GM18520 (cell line): ENCODE data around the gene CDH13.

Experiments
- ATAC-seq: cut with Tn5 transposase; IDR thresholded peaks from one replicate; pipeline ENCODE4 v1.9.1; 2021; ENCODE audit not compliant: unreplicated experiment

Gene CDH13

GRCh38 chr16:83689385-83689831, 1062.6 kb downstream of the CDH13 start:
- no peak for ATAC-seq

- no peak for ATAC-seq
Measured at GRCh38 chr16:83692224-83692623, 1065.5 kb downstream of the CDH13 start.

DNA sequence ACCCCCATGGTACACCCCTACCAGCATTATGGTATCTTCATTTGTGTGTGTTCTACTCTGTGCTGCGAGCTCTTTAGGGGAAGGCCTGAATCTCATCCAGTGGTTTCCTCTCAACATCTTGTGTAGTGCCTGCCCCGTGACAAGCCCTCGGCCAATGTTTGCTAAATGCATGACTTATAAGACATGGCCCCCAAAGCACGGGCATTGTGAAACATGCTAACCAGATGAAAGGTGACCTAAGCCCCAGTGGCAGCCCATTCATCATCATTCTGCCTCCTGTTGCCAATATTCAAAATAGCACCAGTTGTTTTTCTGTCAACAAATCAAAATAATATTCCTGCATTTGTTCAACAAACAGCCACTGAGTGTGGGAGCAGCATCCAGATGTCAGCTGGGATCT, 1072.2 kb downstream of the CDH13 start:
- no peak for ATAC-seq

DNA sequence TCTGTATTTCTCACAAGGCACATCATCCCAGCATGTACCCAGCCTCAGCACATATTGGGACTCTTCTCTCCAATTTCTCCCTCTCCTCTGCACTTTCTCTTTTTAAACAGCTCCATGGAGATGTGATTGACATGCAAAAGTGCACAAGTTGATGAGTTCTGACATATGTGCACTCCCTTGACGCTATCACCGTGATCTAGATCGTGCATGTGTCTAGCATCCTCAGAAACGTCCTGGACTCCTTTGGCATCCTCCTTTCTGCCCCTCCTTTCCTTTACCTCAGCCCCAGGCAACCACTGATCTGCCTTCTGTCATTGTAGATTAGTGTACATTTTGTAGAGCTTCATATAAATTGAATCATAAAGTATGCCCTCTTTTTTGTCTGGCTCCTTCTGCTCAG, 1073.0 kb downstream of the CDH13 start:
- no peak for ATAC-seq

GRCh38 chr16:83700918-83701317, 1074.1 kb downstream of the CDH13 start:
- no peak for ATAC-seq

DNA sequence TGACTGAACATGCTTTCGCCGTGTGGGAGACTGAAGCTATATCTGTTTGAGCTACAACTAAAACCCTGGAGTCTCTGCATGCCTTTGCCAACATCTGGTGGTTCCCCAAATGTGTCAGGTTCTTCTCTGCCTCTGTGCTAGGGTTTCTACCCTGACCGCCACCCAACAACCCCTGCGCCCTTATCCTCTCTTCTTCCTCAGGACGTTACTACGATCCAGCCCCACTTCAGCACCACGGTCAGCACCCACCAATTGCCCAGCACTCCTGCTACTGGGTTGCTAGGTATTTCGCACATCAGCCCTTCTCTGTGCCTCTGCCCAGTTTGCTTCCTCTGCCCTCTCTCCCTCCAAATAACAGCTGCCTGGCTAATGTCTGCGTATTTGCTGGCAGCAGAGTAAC, 1074.7 kb downstream of the CDH13 start:
- no peak for ATAC-seq

DNA sequence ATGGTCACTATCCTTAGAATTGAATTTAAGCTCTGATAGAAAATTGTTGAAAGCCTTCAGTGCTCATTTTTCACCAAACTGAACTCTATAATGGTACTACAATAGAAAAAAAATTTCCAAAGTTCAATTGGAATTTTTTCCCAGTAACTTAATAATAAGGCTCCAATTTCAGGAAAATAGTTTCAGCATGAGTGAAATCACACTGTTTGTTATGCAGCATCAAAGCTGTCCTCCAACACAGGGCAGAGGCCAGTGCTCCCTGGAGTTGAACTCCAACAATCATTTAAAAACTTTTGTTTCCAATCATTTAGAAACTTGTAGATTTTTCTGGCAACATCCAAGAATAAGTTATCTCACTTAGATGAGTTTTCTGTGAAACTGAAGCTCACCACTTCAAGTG, 1077.9 kb downstream of the CDH13 start:
- ATAC-seq: no peak

DNA sequence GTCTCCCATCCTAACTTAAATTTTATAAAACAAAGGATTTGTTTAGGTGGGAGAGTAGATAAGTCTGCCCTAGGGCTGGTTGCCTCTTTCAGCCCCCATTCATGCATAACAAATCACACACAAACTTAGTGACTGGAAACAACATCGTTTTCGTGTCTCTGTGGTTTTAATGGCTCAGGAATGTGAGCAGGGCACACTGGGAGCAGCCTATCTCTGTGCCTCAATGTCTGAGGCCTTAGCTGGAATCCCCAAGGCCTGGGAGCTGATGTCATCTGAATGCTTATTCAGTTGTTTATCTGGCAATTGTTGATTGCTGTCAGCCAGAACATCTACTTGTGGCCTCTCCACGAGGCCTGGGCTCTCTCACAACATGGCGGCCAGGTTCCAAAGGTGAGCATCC, 1079.1 kb downstream of the CDH13 start:
- no peak for ATAC-seq

- ATAC-seq: no peak
Measured at GRCh38 chr16:83706394-83706793, 1079.6 kb downstream of the CDH13 start.

DNA sequence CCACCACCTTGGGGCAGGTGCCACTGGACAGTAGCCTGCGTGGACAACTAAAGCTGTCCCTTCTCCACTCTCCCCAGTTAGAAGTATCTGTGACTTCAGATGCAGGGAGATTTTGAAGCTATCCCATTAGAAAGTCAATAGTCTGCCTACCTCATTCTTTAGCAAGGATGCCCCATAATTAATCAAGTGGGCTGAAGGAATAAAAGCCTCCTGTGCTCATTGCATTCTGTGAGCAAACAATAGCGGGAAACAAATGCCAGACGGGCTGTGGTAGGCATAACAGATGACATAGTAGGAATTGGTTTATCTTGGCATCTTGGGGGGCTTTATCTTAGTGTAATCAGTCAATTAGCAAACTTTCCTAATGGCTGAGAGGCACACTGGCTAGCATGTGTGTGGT, 1084.3 kb downstream of the CDH13 start:
- ATAC-seq: no peak

DNA sequence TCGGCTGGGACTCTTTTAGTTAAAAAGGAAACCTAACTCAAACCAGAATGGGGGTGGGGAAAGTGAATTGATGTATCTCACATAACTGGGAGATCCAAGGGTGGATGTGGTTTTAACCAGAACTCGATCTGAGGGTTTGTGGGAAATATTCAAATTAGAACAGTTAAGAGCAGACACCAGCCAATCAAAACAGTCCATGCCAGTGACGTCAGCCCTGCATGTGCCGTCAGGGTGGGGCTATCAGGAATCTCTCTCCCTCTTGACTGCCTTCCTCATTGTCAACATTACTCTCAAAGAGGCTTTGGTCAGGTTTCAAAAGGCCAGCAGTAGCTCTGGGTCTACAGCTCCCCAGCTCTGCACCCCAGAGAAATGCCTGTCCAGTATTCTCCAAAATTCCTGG, 1086.8 kb downstream of the CDH13 start:
- ATAC-seq: no peak

- no peak for ATAC-seq
Measured at GRCh38 chr16:83714286-83714685, 1087.5 kb downstream of the CDH13 start.

DNA sequence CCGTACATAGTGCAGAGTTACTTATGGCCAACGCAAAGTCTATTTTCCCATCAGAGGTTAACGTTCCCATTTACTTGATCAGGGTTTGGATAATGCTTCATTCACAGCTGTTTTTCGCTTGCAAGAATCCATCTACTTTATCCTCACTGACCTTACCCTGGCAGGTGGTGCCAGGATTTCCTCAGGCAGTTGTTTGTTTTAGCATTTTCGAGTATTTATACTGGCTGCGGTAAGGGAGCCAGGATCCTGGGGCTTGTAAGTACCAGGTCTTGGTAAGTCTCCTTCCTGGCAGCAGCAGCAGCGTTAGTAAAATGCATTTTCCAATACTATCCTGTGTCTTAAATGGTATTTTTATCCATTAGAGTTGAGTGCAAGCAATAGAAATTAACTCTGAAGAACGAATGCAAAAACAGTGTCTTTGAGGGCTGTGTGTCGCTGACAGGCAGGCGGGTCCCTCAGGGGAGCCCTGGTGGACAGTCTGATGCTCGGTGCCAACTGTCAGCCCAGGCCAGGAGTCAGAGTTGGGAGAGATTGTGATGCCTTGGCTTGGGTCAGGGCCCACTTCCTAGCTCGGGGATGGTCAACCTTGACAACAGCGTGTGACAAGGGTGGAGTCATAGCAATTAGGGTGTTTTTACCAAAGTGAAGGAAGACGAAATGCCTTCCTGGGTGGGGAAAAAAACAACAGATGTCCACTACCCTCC, 1088.6 kb downstream of the CDH13 start:
- no peak for ATAC-seq

GRCh38 chr16:83717308-83717707, 1090.5 kb downstream of the CDH13 start:
- ATAC-seq: no peak

- ATAC-seq: no peak
Measured at GRCh38 chr16:83717814-83718213, 1091.0 kb downstream of the CDH13 start.

DNA sequence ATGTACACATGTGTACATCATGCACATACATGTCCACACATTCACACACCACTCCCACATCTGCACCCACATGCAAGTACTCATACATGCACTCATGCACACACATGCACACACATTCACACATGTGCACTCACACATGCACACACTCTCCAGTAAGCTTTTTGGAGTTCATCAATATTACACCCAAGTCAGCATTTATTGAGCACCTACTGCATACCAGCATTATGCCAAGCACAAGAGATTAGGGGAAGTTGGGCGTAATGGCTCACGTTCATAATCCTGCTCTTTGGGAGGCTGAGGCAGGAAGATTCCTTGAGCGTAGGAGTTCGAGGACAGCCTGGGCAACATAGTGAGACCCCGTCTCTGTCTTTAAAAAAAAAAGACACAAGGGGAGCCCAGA, 1093.4 kb downstream of the CDH13 start:
- no peak for ATAC-seq

DNA sequence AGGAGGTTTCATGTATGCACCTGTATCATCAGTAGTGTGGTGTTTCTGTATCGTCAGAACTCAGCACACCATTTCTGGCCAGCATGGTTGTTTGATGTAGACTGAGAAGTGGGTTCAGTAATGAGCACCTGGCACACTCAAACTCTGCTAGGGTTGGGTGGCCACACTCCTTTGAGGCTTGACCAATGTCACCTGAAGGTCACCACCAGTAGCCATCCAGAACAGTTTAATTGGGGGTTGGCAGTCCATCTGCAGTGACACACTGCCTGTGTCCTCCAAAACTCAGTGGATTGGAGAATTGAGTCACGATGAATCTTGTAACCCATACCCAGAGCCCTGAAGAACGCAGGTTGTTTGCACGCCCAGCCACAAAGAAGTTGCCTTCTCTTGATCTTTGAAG, 1094.2 kb downstream of the CDH13 start:
- no peak for ATAC-seq

GRCh38 chr16:83721676-83722075, 1094.9 kb downstream of the CDH13 start:
- no peak for ATAC-seq

- no peak for ATAC-seq
Measured at GRCh38 chr16:83722456-83723183, 1095.9 kb downstream of the CDH13 start.

- ATAC-seq: no peak
Measured at GRCh38 chr16:83723244-83723643, 1096.5 kb downstream of the CDH13 start.

- no peak for ATAC-seq
Measured at GRCh38 chr16:83723901-83724300, 1097.1 kb downstream of the CDH13 start.

DNA sequence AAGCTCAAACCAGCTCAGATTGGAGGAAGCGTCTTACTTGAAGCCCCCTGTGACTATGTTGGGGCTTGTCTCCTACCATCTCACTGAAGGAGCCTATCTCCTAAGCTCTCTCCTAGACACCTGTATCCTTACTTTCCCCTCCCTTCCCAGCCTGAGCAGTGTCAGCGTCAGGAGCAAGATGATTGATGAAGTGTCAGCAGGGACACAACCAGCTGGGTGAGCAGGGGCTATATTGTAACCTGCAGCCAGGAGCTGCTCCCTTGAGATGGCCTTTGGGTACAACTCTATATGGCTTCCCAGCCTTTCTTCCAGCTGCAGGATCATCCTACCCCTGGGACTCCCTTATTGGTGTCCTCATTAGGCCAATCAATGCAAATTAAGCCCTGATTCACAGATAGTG, 1097.8 kb downstream of the CDH13 start:
- no peak for ATAC-seq

DNA sequence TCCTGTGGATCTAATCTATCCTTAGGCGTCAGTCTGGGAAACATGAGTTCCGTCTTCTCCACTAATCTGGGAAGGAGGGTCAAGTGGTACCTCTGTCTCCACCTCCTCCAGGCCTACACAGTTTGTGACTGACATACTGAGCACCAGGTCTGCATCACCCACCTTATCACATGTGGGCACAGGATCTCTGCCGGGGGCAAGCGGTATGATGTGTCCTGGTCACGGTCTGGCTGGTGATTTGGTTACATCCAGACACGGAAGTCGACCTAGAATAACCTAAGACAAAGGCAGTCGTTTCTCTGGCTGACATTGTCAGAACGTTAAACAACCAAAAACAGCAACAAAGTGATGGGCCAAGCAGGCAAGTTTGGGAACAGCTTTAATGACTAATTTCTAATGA, 1098.5 kb downstream of the CDH13 start:
- no peak for ATAC-seq
